Activated CD4-positive, alpha-beta T cell treated with anti-CD3 and anti-CD28 coated beads, Interleukin-2, amount 50 U/mL, for 1 hour (primary cell): ENCODE measurements around the gene NPIPA3.
"Not testable (repeated sequence)": the region's sequence is repeated elsewhere in the genome, so short reads cannot be mapped to it uniquely, and the experiment has no call there.

Source experiments
- DNase-seq: peaks from one replicate; pipeline ENCODE4 v3.0.0-alpha.2; 2020

The NPIPA3 gene

GRCh38 chr16:14703156-14704011, at the start of gene NPIPA3:
TSS of gene NPIPA3 (plus strand) at chr16:14703411. CDS start at chr16:14708944, 5,533 bp downstream.
- DNase-seq, result not testable (repeated sequence)

GRCh38 chr16:14658063-14658462, 45.1 kb upstream of the NPIPA3 start:
- no peak for DNase-seq

GRCh38 chr16:14667347-14668266, 35.6 kb upstream of the NPIPA3 start:
- DNase-seq, result no peak

- DNase-seq, result no peak
Observed at GRCh38 chr16:14668556-14669223, 34.5 kb upstream of the NPIPA3 start.

GRCh38 chr16:14669776-14670175, 33.4 kb upstream of the NPIPA3 start:
- no peak for DNase-seq

- DNase-seq, result no peak
Observed at GRCh38 chr16:14672403-14672971, 30.7 kb upstream of the NPIPA3 start.

DNA sequence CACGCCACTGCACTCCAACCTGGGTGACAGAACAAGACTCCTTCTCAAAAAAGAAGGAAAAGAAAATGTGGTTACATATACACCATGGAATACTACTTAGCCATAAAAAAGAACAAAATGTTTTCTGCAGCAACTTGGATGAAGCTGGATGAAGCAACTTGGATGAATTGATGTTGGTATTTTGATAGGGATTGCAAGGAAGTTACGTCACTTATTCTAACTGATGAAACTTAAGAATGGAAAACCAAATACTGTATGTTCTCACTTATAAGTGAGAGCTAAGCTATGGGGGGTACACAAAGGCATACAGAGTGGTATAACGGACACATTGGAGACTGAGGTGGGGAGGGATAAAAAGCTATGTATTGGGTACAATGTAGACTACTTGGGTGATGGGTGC, 26.6 kb upstream of the NPIPA3 start:
- DNase-seq, result no peak

DNA sequence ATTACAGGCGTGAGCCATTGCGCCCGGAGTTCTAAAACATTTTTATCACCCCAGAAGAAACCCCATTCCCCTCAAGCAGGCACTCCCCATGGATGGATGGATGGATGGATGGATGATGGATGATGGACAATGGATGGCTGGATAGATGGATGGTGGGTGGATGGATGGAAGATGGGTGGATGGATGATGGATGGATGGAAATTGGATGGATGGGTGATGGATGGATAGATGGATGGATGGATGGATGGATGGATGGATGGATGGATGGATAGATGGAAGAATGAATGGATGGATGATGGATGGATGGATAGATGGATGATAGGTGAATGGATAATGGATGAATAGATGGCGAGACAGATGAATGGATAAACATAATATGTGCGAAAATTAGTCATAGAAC, 25.6 kb upstream of the NPIPA3 start:
- no peak for DNase-seq

DNA sequence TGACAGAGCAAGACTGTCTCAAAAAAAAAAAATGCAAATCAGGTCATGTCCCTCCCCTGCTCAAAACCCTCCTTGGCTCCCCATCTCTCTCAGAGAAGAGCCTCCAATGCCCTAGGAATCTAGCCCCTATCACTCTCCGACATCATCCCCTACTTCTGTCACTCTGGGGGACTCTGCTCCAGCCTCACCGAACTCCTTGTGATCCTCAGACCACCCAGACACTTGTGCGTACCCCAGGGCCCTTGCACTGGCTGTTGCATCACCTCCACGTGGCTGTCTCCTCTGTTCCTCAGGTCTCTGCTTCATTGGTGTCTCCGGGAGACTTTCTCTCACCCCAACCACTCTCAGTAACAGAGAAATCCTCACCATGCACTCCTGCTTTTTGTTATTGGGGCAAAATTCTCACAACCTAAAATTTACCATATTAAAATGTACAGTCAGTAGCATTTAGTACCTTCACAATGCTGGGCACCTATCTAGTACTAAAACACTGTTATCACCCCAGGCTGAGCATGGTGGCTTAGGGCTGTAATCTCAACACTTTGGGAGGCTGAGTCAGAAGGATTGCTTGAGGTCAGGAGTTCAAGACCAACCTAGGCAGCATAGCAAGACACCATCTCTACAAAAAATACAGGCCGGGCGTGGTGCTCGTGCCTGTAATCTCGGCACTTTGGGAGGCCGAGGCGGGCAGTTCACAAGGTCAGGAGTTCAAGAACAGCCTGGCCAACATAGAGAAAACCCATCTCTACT, 24.3 kb upstream of the NPIPA3 start:
- DNase-seq, result no peak

DNA sequence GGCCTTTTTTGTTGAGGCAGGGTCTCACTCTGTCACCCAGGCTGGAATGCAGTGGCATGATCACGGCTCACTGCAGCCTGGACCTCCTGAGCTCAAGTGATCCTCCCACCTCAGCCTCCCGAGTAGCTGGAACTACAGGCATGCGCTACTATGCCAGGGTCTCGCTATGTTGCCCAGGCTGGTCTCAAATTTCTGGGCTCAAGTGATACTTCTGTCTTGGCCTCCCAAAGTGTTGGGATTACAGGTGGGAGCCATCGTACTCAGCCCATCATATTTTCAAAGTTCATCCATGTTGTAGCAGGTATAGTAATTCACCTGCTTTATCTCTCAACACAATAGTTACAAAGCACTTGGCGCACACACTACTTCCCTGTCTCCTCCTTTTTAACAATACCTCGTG, 22.8 kb upstream of the NPIPA3 start:
- not testable (repeated sequence) for DNase-seq

GRCh38 chr16:14681115-14681514, 22.1 kb upstream of the NPIPA3 start:
- DNase-seq, result no peak

GRCh38 chr16:14682121-14682520, 21.1 kb upstream of the NPIPA3 start:
- DNase-seq, result no peak

DNA sequence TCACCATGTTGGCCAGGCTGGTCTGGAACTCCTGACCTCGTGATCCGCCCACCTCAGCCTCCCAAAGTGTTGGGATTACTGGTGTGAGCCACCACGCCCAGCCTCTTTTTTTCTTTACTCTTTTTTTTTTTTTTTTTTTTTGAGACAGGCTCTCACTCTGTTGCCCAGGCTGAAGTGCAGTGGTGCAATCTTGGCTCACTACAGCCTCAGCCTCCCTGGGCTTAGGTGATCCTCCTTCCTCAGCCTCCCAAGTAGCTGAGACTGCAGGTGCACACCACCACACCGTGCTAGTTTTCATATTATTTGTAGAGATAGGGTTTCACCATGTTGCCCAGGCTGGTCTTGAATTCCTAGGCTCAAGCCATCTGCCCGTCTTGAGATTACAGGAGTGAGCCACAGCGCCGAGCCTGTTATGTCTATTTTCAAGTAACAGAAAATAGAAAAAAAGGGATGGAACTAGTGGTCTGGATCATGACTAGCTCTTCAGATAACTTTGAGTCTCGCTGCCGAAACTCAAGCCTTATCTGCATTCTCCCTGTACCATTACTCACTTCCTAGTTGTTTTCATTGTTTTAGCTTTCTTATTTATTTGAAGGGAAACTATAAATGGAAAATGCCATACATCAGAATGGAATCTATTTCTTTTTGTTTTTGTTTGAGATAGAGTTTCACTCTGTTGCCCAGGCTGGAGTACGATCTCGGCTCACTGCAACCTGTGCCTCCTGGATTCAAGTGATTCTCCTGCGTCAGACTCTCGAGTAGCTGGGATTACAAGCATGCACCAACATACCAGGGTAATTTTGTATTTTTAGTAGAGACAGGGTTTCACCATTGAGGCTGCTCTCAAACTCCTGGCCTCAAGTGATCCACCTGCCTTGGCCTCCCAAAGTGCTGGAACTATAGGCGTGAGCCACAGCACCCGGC, 17.1 kb upstream of the NPIPA3 start:
- DNase-seq, result not testable (repeated sequence)

DNA sequence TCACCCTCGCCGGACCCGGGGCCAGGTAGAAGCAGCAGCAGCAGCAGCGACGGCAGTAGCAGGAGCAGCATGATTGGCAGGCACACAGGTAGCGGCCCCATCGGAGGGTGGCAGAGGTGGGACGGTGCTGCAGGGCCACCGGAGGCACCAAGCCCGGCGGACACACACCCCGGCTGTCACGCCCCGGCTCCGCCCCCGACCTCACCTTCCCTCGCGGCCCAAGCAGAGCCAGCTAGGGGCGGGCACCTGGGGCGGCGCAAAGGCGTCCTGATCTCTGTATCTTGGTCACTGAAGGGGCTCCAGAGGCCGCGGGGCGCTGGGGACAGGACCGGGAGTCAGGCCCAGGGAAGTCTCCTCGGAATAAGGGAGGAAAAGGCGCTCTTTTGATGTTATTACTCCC, 9.1 kb upstream of the NPIPA3 start, which contains the start of gene PLA2G10:
Gene PLA2G10 (minus strand): TSS at position 180 of the 400 bp plus-strand sequence. CDS start 79 bp downstream, at position 101.
- not testable (repeated sequence) for DNase-seq

- DNase-seq, result not testable (repeated sequence)
Observed at GRCh38 chr16:14701859-14702258, 1.4 kb upstream of the NPIPA3 start.

DNA sequence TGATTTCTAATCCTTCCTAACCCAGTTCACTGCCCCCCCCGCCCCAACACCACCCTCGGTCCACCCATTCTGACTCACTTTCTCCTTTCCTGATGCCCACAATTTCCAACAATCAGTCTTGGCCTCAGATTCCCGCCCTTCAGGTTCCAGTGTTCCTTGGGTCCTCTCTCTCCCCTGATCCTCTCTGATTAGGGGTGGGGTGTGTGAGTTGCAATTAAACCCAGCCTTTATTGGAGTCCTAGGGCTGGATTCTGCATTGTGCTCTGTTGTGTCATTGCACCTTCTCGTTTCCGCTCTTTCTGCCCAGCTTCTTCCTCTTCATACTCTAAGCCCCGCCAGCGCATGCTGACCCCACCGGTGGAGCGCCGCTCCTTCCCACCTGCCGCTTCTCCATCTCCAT, 539 bp upstream of the NPIPA3 start:
- not testable (repeated sequence) for DNase-seq

- not testable (repeated sequence) for DNase-seq
Observed at GRCh38 chr16:14733233-14733632, 30.0 kb downstream of the NPIPA3 start.

- not testable (repeated sequence) for DNase-seq
Observed at GRCh38 chr16:14740832-14741385, 37.7 kb downstream of the NPIPA3 start.

GRCh38 chr16:14741794-14742193, 38.6 kb downstream of the NPIPA3 start:
- not testable (repeated sequence) for DNase-seq
